Activated gamma-delta T cell (primary cell): Measurements from ENCODE around the gene IP6K2.

ENCODE experiments used
- DNase-seq: peaks from one replicate; lab custom pipeline; 2025; lab: John Stamatoyannopoulos, UW

The IP6K2 gene

GRCh38 chr3:48664929-48665328, 52.1 kb downstream of the IP6K2 start:
- no peak for DNase-seq

- DNase-seq: no peak
Measured at GRCh38 chr3:48664313-48664644, 52.7 kb downstream of the IP6K2 start.

GRCh38 chr3:48663489-48664312, 53.3 kb downstream of the IP6K2 start:
- peak; percentile 55 for DNase-seq

- DNase-seq: peak; percentile 32
Measured at GRCh38 chr3:48662753-48663488, 54.1 kb downstream of the IP6K2 start, which contains the start of gene CELSR3. TSS of gene CELSR3 (minus strand) at chr3:48662886. CDS start at chr3:48662634, 252 bp downstream.

DNA sequence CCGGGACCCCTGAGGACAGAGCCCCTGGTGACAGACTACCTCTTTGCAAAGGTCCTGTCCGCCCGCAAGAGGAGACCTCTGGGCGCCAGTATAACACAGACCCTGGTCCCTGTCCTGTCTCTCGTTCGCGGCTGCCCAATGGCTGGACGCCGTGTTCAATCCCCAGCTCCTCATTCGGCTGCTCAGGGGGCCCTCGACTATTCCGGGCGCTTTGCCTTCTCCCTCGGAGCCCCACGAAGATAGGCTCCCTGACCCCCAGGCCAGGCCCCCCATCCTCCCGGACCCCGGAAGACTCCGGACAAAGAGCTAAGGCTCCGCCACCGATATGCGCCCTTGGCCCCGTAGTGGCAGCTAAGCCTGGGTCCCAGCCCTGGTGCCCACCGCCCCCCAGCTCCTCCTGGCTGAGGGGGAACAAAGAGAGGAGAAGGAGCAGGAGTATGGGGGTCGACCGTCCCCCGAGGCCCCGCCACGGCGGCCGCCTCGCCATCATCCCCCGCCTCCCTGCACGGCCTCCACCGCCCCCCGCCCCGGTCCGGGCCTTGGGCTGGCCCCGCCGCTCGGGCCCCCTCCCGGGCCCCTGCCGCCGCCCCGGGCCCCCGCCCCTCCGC, 54.8 kb downstream of the IP6K2 start:
- DNase-seq: no peak

GRCh38 chr3:48661501-48662144, 55.4 kb downstream of the IP6K2 start:
- peak; percentile 60 for DNase-seq

DNA sequence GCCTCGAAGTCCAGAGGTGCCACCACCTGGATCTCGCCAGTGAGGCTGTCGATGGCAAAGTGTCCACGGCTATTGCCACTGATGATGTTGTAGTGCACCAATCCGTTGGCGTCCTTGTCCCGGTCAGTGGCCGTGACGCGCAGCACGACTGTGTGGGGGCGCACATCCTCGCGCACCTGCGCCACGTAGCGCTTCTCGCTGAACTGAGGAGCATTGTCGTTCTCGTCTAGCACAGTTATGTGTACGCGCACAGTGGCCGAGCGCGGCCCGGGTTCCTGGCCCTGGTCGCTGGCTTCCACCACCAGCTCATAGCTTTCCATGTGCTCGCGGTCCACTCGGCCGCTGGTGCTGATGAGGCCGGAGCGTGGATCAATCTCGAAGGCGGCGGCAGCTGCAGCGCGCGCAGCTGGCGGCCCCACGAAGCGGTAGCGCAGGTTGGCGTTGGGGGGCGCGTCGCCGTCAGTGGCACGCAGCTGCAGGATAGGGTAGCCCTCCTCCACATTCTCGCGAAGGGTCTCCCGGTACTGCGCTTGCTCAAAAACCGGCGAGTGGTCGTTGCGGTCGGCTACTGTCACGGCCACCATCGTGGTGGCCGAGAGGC, 56.1 kb downstream of the IP6K2 start:
- no peak for DNase-seq

- DNase-seq: peak; percentile 24
Measured at GRCh38 chr3:48656841-48657281, 60.2 kb downstream of the IP6K2 start.

GRCh38 chr3:48656061-48656840, 60.8 kb downstream of the IP6K2 start:
- DNase-seq: peak; percentile 76

DNA sequence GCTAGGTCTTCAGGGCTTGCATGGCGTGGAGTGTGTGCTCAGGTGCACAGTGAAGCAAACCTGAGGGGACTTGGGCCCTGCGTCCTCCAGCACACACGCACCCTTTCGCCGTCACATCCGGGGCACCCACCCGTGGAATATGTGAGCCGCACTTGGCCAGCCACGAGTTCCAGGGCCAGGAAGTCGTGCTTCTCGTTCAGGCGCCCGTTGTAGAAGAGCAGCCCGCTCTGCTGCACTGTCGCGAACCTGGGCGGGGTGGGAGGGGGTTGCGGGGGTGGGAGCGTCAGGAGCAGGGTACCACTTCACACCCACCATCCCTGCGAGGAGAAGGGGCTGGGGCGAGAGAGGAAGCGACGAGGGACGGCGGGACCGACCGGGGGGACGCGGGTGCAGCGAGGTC, 61.4 kb downstream of the IP6K2 start:
- peak; percentile 44 for DNase-seq

DNA sequence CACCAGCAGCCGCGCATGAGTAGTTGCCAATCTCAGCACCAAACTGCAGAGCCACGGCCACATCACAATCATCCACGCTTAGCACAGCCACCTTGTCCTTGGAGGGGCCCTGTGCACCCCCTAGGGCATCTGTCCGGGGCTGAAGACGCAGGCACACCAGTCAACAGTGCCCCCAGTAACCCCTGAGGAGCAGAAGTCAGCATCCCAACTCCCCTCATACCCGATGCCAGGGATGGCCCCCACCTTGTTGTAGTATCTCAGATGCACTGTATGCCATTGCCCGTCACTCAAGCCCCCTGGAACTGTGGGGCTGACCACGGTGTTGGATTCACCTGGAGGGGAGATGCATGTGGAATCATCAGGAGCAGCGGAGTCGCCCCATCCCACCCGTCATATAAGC, 62.0 kb downstream of the IP6K2 start:
- no peak for DNase-seq

- no peak for DNase-seq
Measured at GRCh38 chr3:48652923-48653715, 63.9 kb downstream of the IP6K2 start.

GRCh38 chr3:48651771-48652170, 65.2 kb downstream of the IP6K2 start:
- DNase-seq: no peak

- no peak for DNase-seq
Measured at GRCh38 chr3:48650723-48651122, 66.3 kb downstream of the IP6K2 start.

- DNase-seq: no peak
Measured at GRCh38 chr3:48648188-48648850, 68.7 kb downstream of the IP6K2 start.

GRCh38 chr3:48647714-48648113, 69.3 kb downstream of the IP6K2 start:
- no peak for DNase-seq

- no peak for DNase-seq
Measured at GRCh38 chr3:48644898-48645760, 71.9 kb downstream of the IP6K2 start.

GRCh38 chr3:48642605-48643004, 74.4 kb downstream of the IP6K2 start:
- no peak for DNase-seq

GRCh38 chr3:48641396-48641795, 75.6 kb downstream of the IP6K2 start:
- no peak for DNase-seq
